Prostate gland (tissue), 2 donors: ENCODE results near the gene MEF2D.

Experiments used
- POLR2A ChIP-seq: fragments of 450-650 bp; IDR thresholded peaks from one replicate; pipeline ENCODE4 v1.6.1; 2016; ENCODE audit warnings: antibody characterized with exemption, mild to moderate bottlenecking
- POLR2AphosphoS5 ChIP-seq: sonication (generic); formaldehyde crosslinking; IDR thresholded peaks from one replicate; pipeline ENCODE4 v1.6.1; 2017; ENCODE audit warnings: antibody characterized with exemption
- TF ChIP-seq, protein P1 (sequence below), 4 experiments: fragments of 200-600 bp in 2 of 4; fragments of 450-650 bp in 2 of 4; sonication (generic) in 2 of 4; IDR thresholded peaks; 1 replicate in 3 of 4; 2 replicates in 1 of 4; pipeline ENCODE4 v1.5.1; 2016 to 2019; ENCODE audit warnings: antibody characterized with exemption in 4 of 4, mild to moderate bottlenecking in 2 of 4, moderate library complexity in 2 of 4

DNA sequence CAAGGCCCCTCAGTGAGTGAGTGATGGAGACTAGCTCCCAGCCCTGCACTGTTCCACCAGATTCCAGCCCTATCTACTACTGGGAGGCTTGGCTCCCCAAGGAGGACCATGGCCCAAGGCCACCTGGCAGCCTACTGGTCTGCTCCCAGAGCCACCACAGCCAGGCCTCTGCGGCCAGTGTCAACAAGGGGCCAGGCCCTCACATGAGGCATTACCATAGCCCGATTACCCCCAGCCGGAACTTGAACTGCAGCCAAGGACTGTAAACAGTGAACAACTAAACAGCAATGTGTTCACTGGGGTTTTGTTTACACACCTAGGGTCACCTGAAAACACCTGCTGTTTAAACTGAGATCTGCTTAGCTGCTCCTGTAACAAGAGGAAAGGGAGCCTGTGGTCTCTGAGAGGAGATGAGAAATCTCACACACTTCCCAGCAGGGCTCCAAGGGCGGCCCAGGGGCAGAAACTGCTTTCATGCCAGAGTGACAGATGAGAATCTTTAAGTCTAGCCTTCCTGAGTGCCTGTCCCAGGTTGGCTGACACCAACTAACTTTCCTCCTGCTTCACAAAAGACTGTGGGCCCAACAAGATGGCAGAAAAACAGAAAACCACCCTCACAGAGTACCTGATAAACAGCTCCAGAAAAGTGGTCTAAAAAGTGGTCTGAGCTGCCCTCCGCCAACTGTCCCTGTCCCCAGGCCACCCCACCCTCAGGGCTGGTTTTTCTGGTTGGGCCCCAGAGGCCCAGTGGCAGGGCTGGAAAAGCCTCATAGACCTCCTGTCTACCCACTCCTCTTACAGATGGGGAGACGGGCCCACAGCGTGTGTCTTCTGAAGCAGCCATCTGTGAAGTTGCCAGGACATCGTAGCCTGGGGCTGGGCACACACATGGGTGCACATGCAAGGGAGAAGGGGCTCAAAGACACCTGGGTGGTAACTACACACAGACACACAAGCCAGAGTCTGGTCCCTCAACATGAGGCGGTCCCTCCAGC is 28.8 kb downstream of the MEF2D start:
- TF ChIP-seq POLR2A = no peak
- TF ChIP-seq POLR2AphosphoS5 = peak; percentile 84
- TF ChIP-seq, protein P1, sequence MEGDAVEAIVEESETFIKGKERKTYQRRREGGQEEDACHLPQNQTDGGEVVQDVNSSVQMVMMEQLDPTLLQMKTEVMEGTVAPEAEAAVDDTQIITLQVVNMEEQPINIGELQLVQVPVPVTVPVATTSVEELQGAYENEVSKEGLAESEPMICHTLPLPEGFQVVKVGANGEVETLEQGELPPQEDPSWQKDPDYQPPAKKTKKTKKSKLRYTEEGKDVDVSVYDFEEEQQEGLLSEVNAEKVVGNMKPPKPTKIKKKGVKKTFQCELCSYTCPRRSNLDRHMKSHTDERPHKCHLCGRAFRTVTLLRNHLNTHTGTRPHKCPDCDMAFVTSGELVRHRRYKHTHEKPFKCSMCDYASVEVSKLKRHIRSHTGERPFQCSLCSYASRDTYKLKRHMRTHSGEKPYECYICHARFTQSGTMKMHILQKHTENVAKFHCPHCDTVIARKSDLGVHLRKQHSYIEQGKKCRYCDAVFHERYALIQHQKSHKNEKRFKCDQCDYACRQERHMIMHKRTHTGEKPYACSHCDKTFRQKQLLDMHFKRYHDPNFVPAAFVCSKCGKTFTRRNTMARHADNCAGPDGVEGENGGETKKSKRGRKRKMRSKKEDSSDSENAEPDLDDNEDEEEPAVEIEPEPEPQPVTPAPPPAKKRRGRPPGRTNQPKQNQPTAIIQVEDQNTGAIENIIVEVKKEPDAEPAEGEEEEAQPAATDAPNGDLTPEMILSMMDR (IDR thresholded peaks at IDR 0.05) = peak in 1 of 4 experiments; percentile 15
